Measurements from ENCODE around the gene ZNHIT2. TPM values are rescaled to one million over a fixed set of nuclear protein-coding genes. Genes with fewer than 3 reads are reported as not detected.
A peak's percentile ranks its signal among the peaks of the same experiment; 100 is the strongest.

The ZNHIT2 gene
- total RNA-seq, 1 experiment from 2014 or later, result 13.2 TPM

GRCh38 chr11:65141896-65142494 lies 24.5 kb upstream of the ZNHIT2 start:
- BruUV-seq (replicated peaks), result no TSS peak
- Mint-ChIP-seq H3K4me3 (ENCODE audit: low read depth, unreplicated experiment) (no peak overlapping the region), H3K27ac (ENCODE audit: unreplicated experiment) (no peak overlapping the region), H3K36me3 (ENCODE audit: insufficient read depth, unreplicated experiment) (no peaks in the 10 kb centered on the region), H3K9me3 (ENCODE audit: low read depth, unreplicated experiment) (no peaks in the 10 kb centered on the region), H3K27me3 (ENCODE audit: unreplicated experiment) (peaks cover 17% of the 10 kb centered on the region), H3K4me1 (ENCODE audit: low read depth, unreplicated experiment) (no peaks in the 10 kb centered on the region)
- CTCF ChIA-PET, result no interaction called here
- DNase-seq, result no peak
- no peak for TF ChIP-seq CTCF (IDR thresholded peaks at IDR 0.05; ENCODE audit: unreplicated experiment)
- intact Hi-C loops (cut with micrococcal nuclease; ENCODE audit: unreplicated experiment), result no loop called here

- CTCF ChIA-PET, result interaction anchor here (0.8 kb wide), 1 partner anchor 9 kb away, joined by 6 read pairs; no protein-coding TSS in a partner anchor
- Mint-ChIP-seq H3K27me3 (ENCODE audit: unreplicated experiment) (peaks cover 12% of the 10 kb centered on the region), H3K27ac (ENCODE audit: unreplicated experiment) (no peak overlapping the region), H3K4me1 (ENCODE audit: low read depth, unreplicated experiment) (peaks cover 28% of the 10 kb centered on the region), H3K36me3 (ENCODE audit: insufficient read depth, unreplicated experiment) (peaks cover 43% of the 10 kb centered on the region), H3K9me3 (ENCODE audit: low read depth, unreplicated experiment) (no peaks in the 10 kb centered on the region), H3K4me3 (ENCODE audit: low read depth, unreplicated experiment) (peak overlapping the region; percentile 99)
- no peak for DNase-seq
- TF ChIP-seq CTCF (IDR thresholded peaks at IDR 0.05; ENCODE audit: unreplicated experiment), result no peak
- intact Hi-C loops (cut with micrococcal nuclease; ENCODE audit: unreplicated experiment), result loop anchor here (5.0 kb wide), 1 partner anchor 46 kb away; the partner anchor contains the start of gene CAPN1
- no TSS peak for BruUV-seq (replicated peaks)
Measured at GRCh38 chr11:65136515-65137096, 19.1 kb upstream of the ZNHIT2 start.

GRCh38 chr11:65135633-65136145 lies 18.2 kb upstream of the ZNHIT2 start:
- intact Hi-C loops (cut with micrococcal nuclease; ENCODE audit: unreplicated experiment), result loop anchor here (2.0 to 5.0 kb wide), 2 partner anchors 15 to 47 kb away; partner anchors contain the start of gene CAPN1
- CTCF ChIA-PET, result interaction anchor here (0.5 to 3.4 kb wide), 6 partner anchors 14 to 805 kb away, joined by 3 to 27 read pairs (median 4); partner anchors contain the start of genes CAPN1, FAU and MRPL49
- no peak for TF ChIP-seq CTCF (IDR thresholded peaks at IDR 0.05; ENCODE audit: unreplicated experiment)
- H3K27me3 Mint-ChIP-seq (ENCODE audit: unreplicated experiment), result peaks cover 3% of the 10 kb centered on the region
- no peak for DNase-seq
- H3K4me1 Mint-ChIP-seq (ENCODE audit: low read depth, unreplicated experiment), result peaks cover 28% of the 10 kb centered on the region
- peak overlapping the region; percentile 100 for H3K27ac Mint-ChIP-seq (ENCODE audit: unreplicated experiment)
- H3K36me3 Mint-ChIP-seq (ENCODE audit: insufficient read depth, unreplicated experiment), result peaks cover 52% of the 10 kb centered on the region
- no TSS peak for BruUV-seq (replicated peaks)
- H3K4me3 Mint-ChIP-seq (ENCODE audit: low read depth, unreplicated experiment), result peak overlapping the region; percentile 99
- H3K9me3 Mint-ChIP-seq (ENCODE audit: low read depth, unreplicated experiment), result no peaks in the 10 kb centered on the region

GRCh38 chr11:65134952-65135632 lies 17.6 kb upstream of the ZNHIT2 start:
- CTCF ChIA-PET, result interaction anchor here (0.5 to 3.4 kb wide), 8 partner anchors 13 to 805 kb away, joined by 3 to 27 read pairs (median 4); partner anchors contain the start of genes CAPN1, FAU and MRPL49

More at GRCh38 chr11:65134952-65135632, 17.6 kb upstream of the ZNHIT2 start:
- no peaks in the 10 kb centered on the region for H3K27me3 Mint-ChIP-seq (ENCODE audit: unreplicated experiment)
- H3K27ac Mint-ChIP-seq (ENCODE audit: unreplicated experiment), result peak overlapping the region; percentile 100
- BruUV-seq (replicated peaks), result TSS peak; percentile 84
- TF ChIP-seq CTCF (IDR thresholded peaks at IDR 0.05; ENCODE audit: unreplicated experiment), result no peak
- DNase-seq, result peak; percentile 92
- intact Hi-C loops (cut with micrococcal nuclease; ENCODE audit: unreplicated experiment), result loop anchor here (2.0 to 5.0 kb wide), 2 partner anchors 16 to 47 kb away; partner anchors contain the start of gene CAPN1
- H3K4me3 Mint-ChIP-seq (ENCODE audit: low read depth, unreplicated experiment), result peak overlapping the region; percentile 99
- H3K9me3 Mint-ChIP-seq (ENCODE audit: low read depth, unreplicated experiment), result no peaks in the 10 kb centered on the region
- peaks cover 28% of the 10 kb centered on the region for H3K4me1 Mint-ChIP-seq (ENCODE audit: low read depth, unreplicated experiment)
- H3K36me3 Mint-ChIP-seq (ENCODE audit: insufficient read depth, unreplicated experiment), result peaks cover 56% of the 10 kb centered on the region

Measured in Calu3 (cell line).